HG03575 (cell line): ENCODE results near the gene MST1.
"Not testable (repeated sequence)": the region's sequence is repeated elsewhere in the genome, so short reads cannot be mapped to it uniquely, and the experiment has no call there.

Experiments
- ATAC-seq: cut with Tn5 transposase; IDR thresholded peaks from one replicate; pipeline ENCODE4 v1.9.1; 2021; ENCODE audit not compliant: unreplicated experiment, insufficient number of reproducible peaks, low FRiP score; ENCODE audit errors: extremely low read depth

Gene MST1

GRCh38 chr3:49703956-49704355, 14.7 kb upstream of the MST1 start:
- ATAC-seq = no peak

DNA sequence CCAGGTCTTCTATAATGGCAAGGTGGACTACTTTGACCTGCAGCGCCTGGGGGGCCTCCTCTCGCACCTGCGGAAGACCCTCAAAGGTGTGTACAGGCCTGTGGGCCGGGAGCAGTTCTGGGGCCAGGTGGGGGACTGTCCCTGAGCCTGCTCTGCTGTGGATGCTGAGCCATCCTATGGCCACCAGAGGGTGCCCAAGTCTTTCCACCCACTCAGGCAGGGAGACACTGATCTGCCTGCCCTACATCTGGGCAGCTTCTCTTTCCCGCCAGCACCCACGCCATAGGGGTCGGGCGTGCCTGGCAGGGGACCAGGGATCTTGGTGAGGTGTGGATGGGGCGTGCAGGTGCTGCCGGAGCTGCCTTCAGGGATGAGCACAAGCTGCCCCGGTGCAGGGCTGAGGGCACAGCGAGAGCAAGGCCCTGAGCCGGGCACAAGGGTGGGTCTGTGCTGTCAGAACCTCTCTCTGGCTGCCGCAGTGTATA, 14.2 kb upstream of the MST1 start:
- ATAC-seq = no peak

- no peak for ATAC-seq
These were observed 13.4 kb upstream of the MST1 start for GRCh38 chr3:49702672-49703071.

DNA sequence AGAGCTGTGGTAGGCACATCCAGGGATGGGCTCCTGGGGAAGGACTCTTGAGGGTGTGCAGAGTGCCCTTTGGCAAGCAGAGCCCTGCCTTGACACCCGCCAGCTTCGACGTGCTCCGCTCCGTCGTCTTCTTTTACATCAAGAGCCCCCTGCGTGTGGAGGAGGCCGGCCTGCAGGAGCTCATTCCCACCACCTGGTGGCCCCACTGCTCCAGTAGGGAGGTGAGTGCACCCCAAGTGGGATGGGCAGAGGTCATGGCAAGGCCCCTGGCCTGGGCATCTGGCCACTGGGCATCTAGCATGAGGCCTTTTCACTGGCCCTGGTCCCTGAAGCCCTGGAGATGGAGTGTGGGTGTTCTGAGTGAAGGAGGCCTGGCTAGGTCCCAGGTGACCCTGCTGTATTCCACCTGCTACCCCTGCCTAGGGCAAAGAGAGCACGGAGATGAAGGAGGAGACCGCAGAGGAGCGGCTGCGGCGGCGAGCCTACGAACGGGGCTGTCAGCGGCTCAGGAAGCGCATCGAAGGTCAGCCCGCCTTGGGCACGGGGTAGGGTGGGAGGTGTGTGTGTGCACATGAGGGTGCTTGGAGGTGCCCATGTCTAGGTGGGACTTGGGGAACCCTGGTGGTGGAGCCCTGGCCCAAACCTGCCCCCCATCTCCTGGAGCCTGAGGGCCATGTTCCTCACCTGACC, 12.3 kb upstream of the MST1 start:
- ATAC-seq = no peak

- no peak for ATAC-seq
These were observed 11.3 kb upstream of the MST1 start for GRCh38 chr3:49700453-49701128.

DNA sequence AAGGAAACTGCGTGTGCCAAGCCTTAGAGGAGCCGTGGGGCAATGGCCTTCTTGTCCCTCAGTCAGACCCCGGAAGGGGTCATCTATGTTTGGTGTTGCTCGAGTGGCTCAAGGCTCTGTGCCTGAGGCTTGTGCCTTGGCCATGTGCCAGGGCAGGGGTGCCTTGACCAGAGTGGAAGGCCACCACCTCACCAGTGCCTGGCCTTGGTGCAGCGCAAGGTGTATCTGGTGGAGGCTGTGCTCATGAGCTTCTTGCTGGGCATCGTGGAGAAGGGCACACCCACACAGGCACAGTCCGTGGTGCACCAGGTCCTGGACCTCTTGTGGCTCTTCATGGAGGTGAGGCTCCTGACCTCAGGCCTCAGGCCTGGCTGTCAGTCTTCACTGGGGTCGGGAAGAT, 10.7 kb upstream of the MST1 start:
- no peak for ATAC-seq

- no peak for ATAC-seq
These were observed 10.2 kb upstream of the MST1 start for GRCh38 chr3:49699281-49699979.

GRCh38 chr3:49695350-49696015, 6.2 kb upstream of the MST1 start:
- ATAC-seq = not testable (repeated sequence)

GRCh38 chr3:49694409-49695070, 5.3 kb upstream of the MST1 start:
- ATAC-seq = not testable (repeated sequence)

DNA sequence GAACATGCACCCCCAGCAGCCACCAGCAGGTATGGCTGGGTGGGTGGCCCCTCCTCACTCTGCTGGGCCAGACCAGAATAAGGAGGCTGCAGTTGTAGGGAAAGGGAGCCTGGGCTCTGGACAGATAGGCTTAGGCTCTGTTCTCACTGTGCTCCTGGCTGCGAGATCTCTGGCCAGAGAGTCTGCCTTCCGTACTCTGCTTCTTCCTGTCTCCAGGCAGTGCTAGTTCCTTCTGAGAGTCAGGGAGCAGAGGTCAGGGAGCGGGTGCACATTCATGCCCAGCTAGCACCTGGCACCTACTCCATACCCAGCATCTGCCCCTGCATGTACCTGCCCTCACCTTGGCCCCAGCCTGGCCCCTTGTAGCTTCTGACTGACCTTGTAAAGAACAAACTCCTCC, 2.2 kb upstream of the MST1 start:
- ATAC-seq = not testable (repeated sequence)

GRCh38 chr3:49690856-49691255, 1.6 kb upstream of the MST1 start:
- not testable (repeated sequence) for ATAC-seq

GRCh38 chr3:49689908-49690624, 792 bp upstream of the MST1 start:
- not testable (repeated sequence) for ATAC-seq

DNA sequence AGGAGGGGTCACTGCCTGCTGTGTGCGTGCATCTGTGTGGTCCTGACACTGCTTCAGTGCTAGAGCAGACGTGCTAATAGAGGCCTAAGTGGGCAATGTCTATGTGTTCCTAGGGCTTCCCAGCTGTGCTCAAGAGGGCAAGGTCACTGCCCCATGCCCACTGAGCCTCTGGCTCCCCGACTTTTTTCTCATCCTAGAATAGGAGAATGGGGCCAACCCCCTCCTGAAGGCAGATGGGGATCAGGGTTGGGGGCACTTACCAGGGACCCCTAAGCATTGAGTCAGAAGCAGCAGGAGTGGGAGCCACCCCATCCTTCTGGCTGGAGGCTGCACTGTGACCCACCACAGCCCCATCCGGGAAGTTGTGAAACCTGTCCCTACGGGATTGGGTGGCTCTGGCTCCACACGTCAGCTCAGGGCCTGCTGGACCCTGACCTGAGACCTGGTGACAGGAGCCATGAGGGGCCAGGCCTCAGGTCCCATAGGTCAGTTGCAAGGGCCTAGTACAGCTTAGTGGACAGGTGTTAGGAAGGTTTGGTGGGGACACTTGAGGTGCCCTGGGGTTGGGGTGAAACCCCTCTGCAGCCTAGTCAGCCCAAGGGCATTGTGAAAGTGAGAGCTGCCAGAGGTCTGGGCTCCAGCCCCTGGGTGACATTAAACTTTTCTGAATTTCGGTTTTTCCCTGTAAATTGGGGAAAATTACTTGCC, 782 bp downstream of the MST1 start:
- not testable (repeated sequence) for ATAC-seq

DNA sequence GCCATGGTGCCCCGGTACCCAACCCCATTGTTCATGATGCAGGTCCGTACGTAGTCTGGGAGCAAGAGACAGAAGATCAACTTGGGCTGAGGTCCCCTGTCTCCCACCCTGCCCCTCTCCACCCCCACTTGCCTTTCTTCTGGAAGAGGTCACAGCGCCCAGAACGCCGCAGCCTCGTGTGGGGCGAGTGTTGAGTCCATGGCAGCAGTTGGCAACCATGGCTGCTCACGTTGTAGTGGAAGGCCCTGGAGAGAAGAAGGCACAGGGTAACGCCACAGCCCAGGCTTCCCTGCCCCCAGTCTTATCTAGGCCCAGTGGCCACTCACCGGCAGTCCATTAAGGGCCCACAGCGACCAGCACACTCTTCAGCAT, 1.9 kb downstream of the MST1 start:
- not testable (repeated sequence) for ATAC-seq

DNA sequence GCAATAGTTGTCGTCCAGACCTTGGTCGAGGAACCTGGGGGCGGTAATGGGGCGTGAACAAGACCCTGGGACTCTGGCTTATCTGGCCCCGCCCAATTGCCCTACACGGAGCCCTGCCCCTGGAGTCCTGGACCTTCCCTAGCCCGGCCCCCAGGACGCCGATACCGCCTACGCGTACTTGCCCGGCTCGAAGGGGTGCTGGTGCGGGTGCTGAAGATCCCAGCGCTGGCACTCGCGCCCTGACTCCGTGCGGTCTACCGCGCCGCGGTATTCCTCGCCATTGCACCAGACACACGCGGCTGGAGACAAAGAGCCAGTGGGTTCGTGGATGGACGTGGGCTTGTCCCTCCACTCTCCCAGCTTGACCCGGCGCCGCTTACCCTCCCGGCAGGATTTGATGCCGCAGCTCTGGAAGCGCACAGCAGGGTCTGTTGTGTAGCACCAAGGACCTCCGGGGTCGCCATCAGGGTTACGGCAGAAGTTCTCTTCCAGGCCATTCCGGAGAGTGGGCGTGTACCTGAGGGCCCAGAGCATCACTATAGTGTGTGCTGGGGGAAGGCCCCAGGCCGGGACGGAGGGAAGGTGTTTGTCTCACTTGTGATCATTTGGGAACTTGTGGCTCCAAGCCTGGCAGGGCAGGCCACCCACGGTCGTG, 2.4 kb downstream of the MST1 start:
- not testable (repeated sequence) for ATAC-seq

DNA sequence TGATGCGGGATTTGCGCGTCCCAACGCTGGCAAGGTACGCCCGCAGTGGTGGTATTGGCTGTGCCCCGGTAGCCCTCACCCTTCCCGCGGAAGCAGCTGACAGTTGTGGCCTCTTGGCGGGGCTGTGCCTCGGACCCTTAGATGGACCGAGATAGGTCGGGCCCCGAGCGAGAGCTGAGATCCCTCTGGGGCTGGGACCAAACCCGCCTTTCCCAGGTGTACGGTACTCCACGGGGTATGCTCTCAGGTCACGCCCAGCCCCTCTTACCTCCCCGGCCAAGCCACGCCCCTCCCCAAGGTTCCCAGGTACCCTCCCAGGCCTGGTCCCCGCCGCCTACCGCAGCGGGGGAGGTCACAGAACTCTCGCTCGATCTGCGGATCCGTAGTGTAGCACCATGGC, 2.9 kb downstream of the MST1 start:
- not testable (repeated sequence) for ATAC-seq

DNA sequence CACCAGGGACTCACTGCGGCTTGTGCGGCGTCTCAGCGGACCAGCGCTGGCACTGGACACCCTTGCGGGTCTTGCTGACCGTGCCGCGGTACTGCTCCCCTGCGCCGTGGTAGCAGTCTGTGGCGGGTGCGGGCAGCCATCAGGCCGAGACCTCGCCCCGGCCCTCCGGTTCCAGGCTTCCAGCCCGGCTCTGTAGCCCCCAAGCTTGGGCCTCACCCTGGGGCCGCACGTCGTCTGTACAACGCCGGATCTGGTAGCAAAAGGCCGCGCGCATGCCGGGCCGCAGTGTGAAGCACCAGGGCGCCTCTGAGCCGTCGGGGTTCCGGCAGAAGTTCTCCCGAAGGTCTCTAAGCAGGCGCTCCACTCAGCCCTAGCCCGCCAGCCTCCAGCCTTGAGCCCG, 3.4 kb downstream of the MST1 start:
- ATAC-seq = not testable (repeated sequence)
